OCI-LY3 (cell line): ENCODE data around the gene HHAT.

Source experiments
- EZH2phosphoT487 ChIP-seq: fragments of 200-600 bp; shearing (Covaris generic); IDR thresholded peaks from 2 replicates; pipeline ENCODE4 v1.6.1; 2018; ENCODE audit warnings: antibody characterized with exemption, mixed run types, low read depth
- TF ChIP-seq, protein P1 (sequence below): fragments of 200-600, 300-600 bp; sonication (generic); IDR thresholded peaks from 2 replicates; pipeline ENCODE4 v1.5.1; 2014; ENCODE audit warnings: antibody characterized with exemption, low read length, low read depth

DNA sequence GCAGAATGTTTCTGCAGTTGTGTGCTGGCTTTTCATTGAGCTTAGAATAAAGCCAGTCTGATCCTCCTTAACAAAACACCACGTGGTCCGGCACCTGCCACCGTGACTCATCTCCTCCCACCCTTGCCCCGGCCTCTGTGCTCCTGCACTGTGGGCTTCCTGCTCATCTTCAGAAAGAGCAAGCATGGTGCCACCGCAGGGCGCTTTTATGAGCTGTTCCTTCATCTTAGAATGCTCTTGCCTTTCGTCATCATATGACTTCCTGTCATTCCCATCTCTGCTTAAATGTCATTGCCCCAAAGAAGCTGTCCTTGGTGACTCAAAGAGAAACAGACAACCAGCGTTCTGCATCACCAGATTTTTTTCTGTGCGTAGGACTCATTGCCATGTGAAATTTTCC lies 117.8 kb downstream of the HHAT start:
- TF ChIP-seq, protein P1, sequence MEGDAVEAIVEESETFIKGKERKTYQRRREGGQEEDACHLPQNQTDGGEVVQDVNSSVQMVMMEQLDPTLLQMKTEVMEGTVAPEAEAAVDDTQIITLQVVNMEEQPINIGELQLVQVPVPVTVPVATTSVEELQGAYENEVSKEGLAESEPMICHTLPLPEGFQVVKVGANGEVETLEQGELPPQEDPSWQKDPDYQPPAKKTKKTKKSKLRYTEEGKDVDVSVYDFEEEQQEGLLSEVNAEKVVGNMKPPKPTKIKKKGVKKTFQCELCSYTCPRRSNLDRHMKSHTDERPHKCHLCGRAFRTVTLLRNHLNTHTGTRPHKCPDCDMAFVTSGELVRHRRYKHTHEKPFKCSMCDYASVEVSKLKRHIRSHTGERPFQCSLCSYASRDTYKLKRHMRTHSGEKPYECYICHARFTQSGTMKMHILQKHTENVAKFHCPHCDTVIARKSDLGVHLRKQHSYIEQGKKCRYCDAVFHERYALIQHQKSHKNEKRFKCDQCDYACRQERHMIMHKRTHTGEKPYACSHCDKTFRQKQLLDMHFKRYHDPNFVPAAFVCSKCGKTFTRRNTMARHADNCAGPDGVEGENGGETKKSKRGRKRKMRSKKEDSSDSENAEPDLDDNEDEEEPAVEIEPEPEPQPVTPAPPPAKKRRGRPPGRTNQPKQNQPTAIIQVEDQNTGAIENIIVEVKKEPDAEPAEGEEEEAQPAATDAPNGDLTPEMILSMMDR = no peak
- TF ChIP-seq EZH2phosphoT487 = no peak
